ENCODE results near the gene EPHB4. TPM values are rescaled to one million over a fixed set of nuclear protein-coding genes. Genes with fewer than 3 reads are reported as not detected.

Gene EPHB4
- total and polyA plus RNA-seq, 2 of the 8 experiments (the other 6 are each of a cell fraction or from before 2014, with no cell fraction given): 85.0 to 113 TPM

DNA sequence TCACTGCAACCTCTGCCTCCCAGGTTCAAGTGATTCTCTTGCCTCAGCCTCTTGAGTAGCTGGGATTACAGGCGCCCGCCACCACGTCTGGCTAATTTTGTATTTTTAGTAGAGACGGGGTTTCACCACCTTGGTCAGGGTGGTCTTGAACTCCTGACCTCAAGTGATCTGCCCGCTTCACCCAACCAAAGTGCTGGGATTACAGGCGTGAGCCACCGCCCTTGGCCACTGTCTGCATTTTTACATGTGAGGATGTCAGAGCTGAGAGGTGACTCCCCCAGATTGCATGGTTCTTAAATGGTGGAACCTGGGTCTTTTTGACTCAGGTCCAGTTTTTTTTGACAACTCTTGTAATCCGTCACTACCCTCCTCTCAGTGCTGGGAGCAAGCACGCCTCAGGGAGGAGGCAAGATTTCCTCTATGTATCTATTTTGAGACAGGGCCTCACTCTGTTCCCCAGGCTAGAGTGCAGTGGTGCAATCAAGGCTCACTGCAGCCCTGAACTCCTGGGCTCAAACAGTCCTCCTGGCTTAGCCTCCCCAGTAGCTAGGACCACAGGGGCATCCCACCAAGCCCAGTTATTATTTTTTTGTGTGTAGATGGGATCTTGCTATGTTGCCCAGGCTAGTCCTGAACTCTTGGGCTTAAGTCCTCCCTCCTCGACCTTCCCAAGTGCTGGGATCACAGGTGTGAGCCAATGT lies 46.4 kb upstream of the EPHB4 start:
- Histone ChIP-seq H3K4me3 (ENCODE audit: extremely low read depth in 1 of 4, insufficient read depth in 2 of 4, low read depth in 3 of 4, low read length in 4 of 4) (peak overlapping the region in 3 of 4 experiments; percentile 81 to 93 (median 89); a peak in 5 of 8 replicates), H2BK120ac (replicated peaks; ENCODE audit: low read depth, low read length) (no peak overlapping the region), H2AFZ (ENCODE audit: low read length) (no peak overlapping the region), H4K8ac (ENCODE audit: extremely low read depth, insufficient read depth, low read length) (peak overlapping the region; percentile 96), H3K36me3 (ENCODE audit: control insufficient read depth in 2 of 4, insufficient read depth in 4 of 4, low read length in 3 of 4) (peaks cover 24 to 60% (median 34%) of the 10 kb centered on the region in 4 experiments), H3K14ac (ENCODE audit: insufficient read length) (no peak overlapping the region), H3K56ac (replicated peaks; ENCODE audit: insufficient read length, low read depth, low read length) (no peak overlapping the region), H4K5ac (ENCODE audit: insufficient read length, low read depth, low read length) (peak overlapping the region; percentile 7), H2BK12ac (ENCODE audit: low read depth, low read length) (peak overlapping the region; percentile 75; the same call in 1 of the 2 replicates), H3K9me3 (ENCODE audit: insufficient read depth in 2 of 2, low read depth in 1 of 2, low read length in 1 of 2) (no peaks in the 10 kb centered on the region), H3K4me1 (replicated peaks in 1 of 4; ENCODE audit: control insufficient read depth in 3 of 4, insufficient read depth in 4 of 4, low read length in 3 of 4) (peaks cover 0 to 10% (median 1%) of the 10 kb centered on the region in 4 experiments; a peak in 4 of 7 replicates), H3K4ac (replicated peaks; ENCODE audit: insufficient read length, low read depth, low read length) (no peak overlapping the region), H3K79me2 (ENCODE audit: control insufficient read depth in 1 of 2, insufficient read depth in 2 of 2, low read length in 2 of 2) (peaks cover 27 to 41% of the 10 kb centered on the region in 2 experiments), H3K27ac (ENCODE audit: low read depth, low read length) (peak overlapping the region; percentile 93; the same call in 1 of the 2 replicates), H3K18ac (ENCODE audit: extremely low read depth, low read length) (no peak overlapping the region), H3K23me2 (ENCODE audit: low read depth, low read length) (peaks cover 8% of the 10 kb centered on the region), H2BK15ac (ENCODE audit: low read length) (no peak overlapping the region), H3K9ac (replicated peaks in 1 of 4; ENCODE audit: extremely low read depth in 1 of 4, low read depth in 3 of 4, low read length in 3 of 4) (peak overlapping the region in 3 of 4 experiments; percentile 93 to 95 (median 95); a peak in 4 of 7 replicates), H3K23ac (ENCODE audit: insufficient read length) (no peak overlapping the region), H2AK5ac (ENCODE audit: low read depth, low read length) (peak overlapping the region; percentile 33), H4K91ac (replicated peaks; ENCODE audit: insufficient read length, low read length) (no peak overlapping the region), H4K20me1 (replicated peaks in 1 of 2; ENCODE audit: control insufficient read depth in 1 of 2, insufficient read depth in 2 of 2, low read length in 2 of 2) (peaks cover 6 to 8% of the 10 kb centered on the region in 2 experiments), H3K27me3 (replicated peaks in 1 of 4; ENCODE audit: control insufficient read depth in 3 of 4, extremely low read depth in 1 of 4, insufficient read depth in 3 of 4, low read length in 3 of 4) (no peaks in the 10 kb centered on the region), H3K79me1 (ENCODE audit: low read depth, low read length) (peaks cover 4% of the 10 kb centered on the region), H2BK5ac (ENCODE audit: low read depth, low read length) (0 out of 2 replicates have a peak overlapping the region, but pooled peaks have one; percentile 92), H2BK20ac (ENCODE audit: low read length) (no peak overlapping the region), H3K4me2 (ENCODE audit: insufficient read depth in 1 of 2, low read depth in 2 of 2, low read length in 2 of 2) (peak overlapping the region; percentile 67 to 82; a peak in 3 of 4 replicates)
- FAIRE-seq: no peak
- 87% methylated on average over 10 of the region's 10 CpGs; no CpG with 5 or more reads in 1 of the 2 experiments for WGBS, 2 experiments (ENCODE audit: extremely low coverage in 1 of 2, insufficient coverage in 1 of 2, insufficient read length in 1 of 2, insufficient replicate concordance in 2 of 2, low coverage in 1 of 2, low lambda C conversion rate in 2 of 2, missing lambda C conversion rate in 1 of 2)
- ChIA-PET POLR2A (ENCODE audit: partially characterized antibody) (interaction anchor here (1.2 to 15.1 kb wide), 5 partner anchors 13 to 185 kb away, joined by 3 to 313 read pairs (median 4); partner anchors contain the start of gene UFSP1), CTCF (ENCODE audit: partially characterized antibody) (interaction anchor here (0.6 kb wide), 1 partner anchor 14 kb away, joined by 3 read pairs; no protein-coding TSS in a partner anchor)
- TF ChIP-seq GTF2F1 (IDR thresholded peaks at IDR 0.05; ENCODE audit: borderline replicate concordance, low read depth, low read length) (no peak), SIN3A (conservative IDR thresholded peaks at IDR 0.05 in 1 of 2, IDR thresholded peaks at IDR 0.05 in 1 of 2; ENCODE audit: low read depth in 1 of 2, low read length in 2 of 2) (no peak), KDM1A (IDR thresholded peaks at IDR 0.05; ENCODE audit: borderline replicate concordance, low read length) (peak; percentile 74; the same call in 1 of the 2 replicates), BCL11A (IDR thresholded peaks at IDR 0.05; ENCODE audit: low read depth in 2 of 2, low read length in 2 of 2) (no peak), POLR2AphosphoS5 (IDR thresholded peaks at IDR 0.05; ENCODE audit: low read depth, low read length) (peak; percentile 66), MAFK (IDR thresholded peaks at IDR 0.05; ENCODE audit: low read depth, low read length) (no peak), TAF7 (optimal IDR thresholded peaks at IDR 0.05; ENCODE audit: borderline replicate concordance, low read depth, low read length) (no peak), NRF1 (IDR thresholded peaks at IDR 0.05; ENCODE audit: low read depth, low read length) (no peak)
- no peak for DNase-seq (ENCODE audit: low read depth in 1 of 2, low spot score in 2 of 2)

All from H1 (cell line).